ENCODE measurements around the gene FAM174C. TPM values are rescaled to one million over a fixed set of nuclear protein-coding genes. Genes with fewer than 3 reads are reported as not detected.

Gene FAM174C
- total and polyA plus RNA-seq, 2 of the 8 experiments (the other 6 are each of a cell fraction or from before 2014, with no cell fraction given): 44.5 to 125 TPM

DNA sequence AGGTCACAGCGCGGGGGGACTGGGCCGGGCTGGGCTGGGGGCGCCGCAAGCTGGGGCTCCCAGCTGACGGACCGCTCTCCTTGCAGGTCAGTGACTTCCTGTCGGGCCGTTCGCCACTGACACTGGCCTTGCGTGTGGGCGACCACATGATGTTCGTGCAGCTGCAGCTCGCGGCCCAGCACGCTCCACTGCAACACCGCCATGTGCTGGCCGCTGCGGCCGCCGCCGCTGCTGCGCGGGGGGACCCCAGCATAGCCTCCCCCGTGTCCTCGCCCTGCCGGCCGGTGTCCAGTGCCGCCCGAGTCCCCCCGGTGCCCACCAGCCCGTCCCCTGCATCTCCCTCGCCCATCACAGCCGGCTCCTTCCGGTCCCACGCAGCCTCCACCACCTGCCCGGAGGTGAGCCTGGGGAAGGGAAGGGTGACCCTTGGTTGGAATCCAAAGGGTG lies 21.2 kb upstream of the FAM174C start:
- no peak overlapping the region for H2BK12ac ChIP-seq (ENCODE audit: low read depth, low read length)
- DNase-seq (ENCODE audit: low read depth in 1 of 2, low spot score in 2 of 2): no peak
- H3K56ac ChIP-seq (replicated peaks; ENCODE audit: insufficient read length, low read depth, low read length): no peak overlapping the region
- FAIRE-seq: no peak
- peaks cover 2% of the 10 kb centered on the region; the same call in 1 of the 2 replicates for H3K23me2 ChIP-seq (ENCODE audit: low read depth, low read length)
- peaks cover 26 to 75% (median 45%) of the 10 kb centered on the region in 4 experiments for H3K36me3 ChIP-seq (ENCODE audit: control insufficient read depth in 2 of 4, insufficient read depth in 4 of 4, low read length in 3 of 4)
- POLR2A ChIA-PET (ENCODE audit: partially characterized antibody): interaction anchor here (0.9 to 19.4 kb wide), 6 partner anchors 10 to 227 kb away, joined by 3 to 456 read pairs (median 8); partner anchors contain the start of genes CIRBP, CNN2 and FAM174C
- no peak overlapping the region for H2BK15ac ChIP-seq (ENCODE audit: low read length)
- no peak overlapping the region; the same call in 1 of the 2 replicates for H2BK5ac ChIP-seq (ENCODE audit: low read depth, low read length)
- no peak overlapping the region for H3K18ac ChIP-seq (ENCODE audit: extremely low read depth, low read length)
- no peak overlapping the region for H3K14ac ChIP-seq (ENCODE audit: insufficient read length)
- no peaks in the 10 kb centered on the region for H3K9me3 ChIP-seq (ENCODE audit: insufficient read depth in 2 of 2, low read depth in 1 of 2, low read length in 1 of 2)
- no peak overlapping the region for H3K27ac ChIP-seq (ENCODE audit: low read depth, low read length)
- H3K4me1 ChIP-seq (replicated peaks in 1 of 4; ENCODE audit: control insufficient read depth in 3 of 4, insufficient read depth in 4 of 4, low read length in 3 of 4): peaks cover 0 to 26% (median 13%) of the 10 kb centered on the region in 4 experiments; a peak in 6 of 7 replicates
- H3K27me3 ChIP-seq (replicated peaks in 1 of 4; ENCODE audit: control insufficient read depth in 3 of 4, extremely low read depth in 1 of 4, insufficient read depth in 3 of 4, low read length in 3 of 4): no peaks in the 10 kb centered on the region; a peak in 1 of 7 replicates
- no peak overlapping the region for H2AFZ ChIP-seq (ENCODE audit: low read length)
- no peak overlapping the region for H4K5ac ChIP-seq (ENCODE audit: insufficient read length, low read depth, low read length)
- no peak overlapping the region for H2BK120ac ChIP-seq (replicated peaks; ENCODE audit: low read depth, low read length)
- H3K23ac ChIP-seq (ENCODE audit: insufficient read length): no peak overlapping the region
- peaks cover 12% of the 10 kb centered on the region; the same call in 1 of the 2 replicates for H3K79me1 ChIP-seq (ENCODE audit: low read depth, low read length)
- no peak overlapping the region for H2BK20ac ChIP-seq (ENCODE audit: low read length)
- H3K4me2 ChIP-seq (ENCODE audit: insufficient read depth in 1 of 2, low read depth in 2 of 2, low read length in 2 of 2): no peak overlapping the region
- H4K20me1 ChIP-seq (replicated peaks in 1 of 2; ENCODE audit: control insufficient read depth in 1 of 2, insufficient read depth in 2 of 2, low read length in 2 of 2): peaks cover 24 to 38% of the 10 kb centered on the region in 2 experiments
- H3K4me3 ChIP-seq (ENCODE audit: extremely low read depth in 1 of 4, insufficient read depth in 2 of 4, low read depth in 3 of 4, low read length in 4 of 4): no peak overlapping the region
- CTCF ChIA-PET (ENCODE audit: partially characterized antibody): interaction anchor here (1.4 to 15.9 kb wide), 3 partner anchors 9 to 13 kb away, joined by 4 to 212 read pairs (median 42); partner anchors contain the start of gene ATP5F1D
- H4K91ac ChIP-seq (replicated peaks; ENCODE audit: insufficient read length, low read length): no peak overlapping the region
- 96% methylated on average over 19 of the region's 37 CpGs; no CpG with 5 or more reads in 1 of the 2 experiments for WGBS, 2 experiments (ENCODE audit: extremely low coverage in 1 of 2, insufficient coverage in 1 of 2, insufficient read length in 1 of 2, insufficient replicate concordance in 2 of 2, low coverage in 1 of 2, low lambda C conversion rate in 2 of 2, missing lambda C conversion rate in 1 of 2)
- no peak overlapping the region for H2AK5ac ChIP-seq (ENCODE audit: low read depth, low read length)
- no peak overlapping the region for H3K9ac ChIP-seq (replicated peaks in 1 of 4; ENCODE audit: extremely low read depth in 1 of 4, low read depth in 3 of 4, low read length in 3 of 4)
- H3K4ac ChIP-seq (replicated peaks; ENCODE audit: insufficient read length, low read depth, low read length): no peak overlapping the region
- peak overlapping the region; percentile 75; the same call in 1 of the 2 replicates for H4K8ac ChIP-seq (ENCODE audit: extremely low read depth, insufficient read depth, low read length)
- H3K79me2 ChIP-seq (ENCODE audit: control insufficient read depth in 1 of 2, insufficient read depth in 2 of 2, low read length in 2 of 2): peaks cover 9 to 51% of the 10 kb centered on the region in 2 experiments
- TF ChIP-seq SIX5 (IDR thresholded peaks at IDR 0.05; ENCODE audit: low read depth, low read length) (no peak), RNF2 (IDR thresholded peaks at IDR 0.05; ENCODE audit: borderline replicate concordance, low read depth, low read length, missing control alignments, poor library complexity, severe bottlenecking) (no peak), POLR2A (IDR thresholded peaks at IDR 0.05; ENCODE audit: control extremely low read depth in 1 of 2, low read depth in 2 of 2, low read length in 2 of 2) (no peak; a peak in 1 of 3 replicates), SP1 (IDR thresholded peaks at IDR 0.05; ENCODE audit: low read depth, low read length) (no peak)
- TF ChIP-seq, protein P1, sequence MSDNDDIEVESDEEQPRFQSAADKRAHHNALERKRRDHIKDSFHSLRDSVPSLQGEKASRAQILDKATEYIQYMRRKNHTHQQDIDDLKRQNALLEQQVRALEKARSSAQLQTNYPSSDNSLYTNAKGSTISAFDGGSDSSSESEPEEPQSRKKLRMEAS (IDR thresholded peaks at IDR 0.05): no peak

Data from H1 (cell line).